22Rv1 (cell line): ENCODE measurements around the gene CACNG5.
"Not testable (repeated sequence)": the region's sequence is repeated elsewhere in the genome, so short reads cannot be mapped to it uniquely, and the experiment has no call there.

Experiments
- H3K27ac ChIP-seq: fragments of 450-650 bp; 2 replicates; pipeline ENCODE4 v1.5.1; 2017
- CTCF ChIP-seq: fragments of 450-650 bp; IDR thresholded peaks from 2 replicates; pipeline ENCODE4 v1.5.1; 2017; ENCODE audit warnings: mild to moderate bottlenecking
- ZFX ChIP-seq: fragments of 450-650 bp; IDR thresholded peaks from 2 replicates; pipeline ENCODE4 v1.6.1; 2017; ENCODE audit warnings: antibody characterized with exemption, borderline replicate concordance

CACNG5 gene

DNA sequence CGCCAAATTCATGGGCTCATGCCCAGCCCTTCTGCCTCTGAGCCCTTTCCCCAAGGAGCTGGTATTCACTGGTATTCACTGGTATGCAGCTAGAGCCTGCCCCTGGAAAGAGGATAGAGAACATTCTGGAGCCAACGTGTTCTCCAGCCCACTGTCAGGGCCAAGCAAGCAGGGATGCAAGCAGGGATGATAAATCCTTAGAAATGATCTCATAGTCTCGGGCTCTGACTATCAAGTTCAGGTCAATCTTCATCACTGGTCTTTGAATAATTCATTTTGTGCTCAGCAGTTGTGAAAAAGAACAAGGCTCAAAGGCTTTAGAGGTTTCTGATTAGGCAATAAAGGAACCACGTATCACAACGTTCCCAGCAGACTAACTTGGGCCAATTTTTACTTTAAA, 57.3 kb downstream of the CACNG5 start:
- TF ChIP-seq ZFX (no peak), CTCF (no peak)

GRCh38 chr17:66893382-66893781, 58.5 kb downstream of the CACNG5 start:
- TF ChIP-seq ZFX (no peak), CTCF (no peak)
- no peak overlapping the region for H3K27ac ChIP-seq

More for the DNA sequence above, 57.3 kb downstream of the CACNG5 start:
- no peak overlapping the region for H3K27ac ChIP-seq

- no peak overlapping the region for H3K27ac ChIP-seq
- TF ChIP-seq ZFX, result no peak
- no peak for TF ChIP-seq CTCF
Observed at GRCh38 chr17:66893863-66894262, 58.9 kb downstream of the CACNG5 start.

DNA sequence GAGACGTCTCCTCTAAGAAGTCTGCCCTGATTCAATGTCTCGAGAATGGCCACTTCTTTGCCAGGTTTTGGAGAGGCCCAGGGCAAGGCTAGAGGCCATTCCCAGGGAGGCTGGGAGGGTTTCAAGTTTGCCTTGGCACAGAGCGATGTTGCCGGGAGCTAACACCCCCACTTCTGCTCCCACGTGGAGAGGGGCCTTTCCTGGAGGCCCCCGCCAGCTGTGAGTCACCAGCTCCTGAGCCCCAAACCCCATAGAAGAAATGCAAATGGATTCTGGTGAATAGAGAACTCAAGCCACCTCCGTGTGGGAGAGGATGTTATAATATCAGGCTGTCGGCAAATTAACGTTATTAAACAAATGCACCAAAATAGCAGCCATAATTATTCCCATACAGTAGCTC, 62.2 kb downstream of the CACNG5 start:
- TF ChIP-seq ZFX, result no peak
- no peak for TF ChIP-seq CTCF
- no peak overlapping the region for H3K27ac ChIP-seq

DNA sequence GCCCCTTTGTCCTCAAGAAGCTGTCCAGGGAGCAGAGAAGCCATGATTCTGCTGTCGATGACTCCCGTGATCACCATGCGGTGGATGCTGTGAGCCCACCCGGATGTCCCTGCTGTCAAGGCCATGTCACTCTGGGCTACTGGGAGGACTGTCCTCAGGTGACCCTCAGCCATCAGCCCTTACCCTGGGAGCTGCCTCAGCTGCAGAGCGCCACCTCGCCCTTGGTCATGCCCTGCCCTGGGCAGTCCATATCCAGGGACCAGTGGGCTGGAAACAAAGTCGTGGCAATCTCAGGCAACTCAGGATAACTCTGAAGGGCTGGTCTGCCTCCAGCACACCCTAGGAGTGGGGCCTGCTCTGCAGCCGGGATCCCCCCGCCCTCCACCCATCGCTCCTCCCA, 63.6 kb downstream of the CACNG5 start:
- TF ChIP-seq ZFX, result no peak
- no peak for TF ChIP-seq CTCF
- H3K27ac ChIP-seq, result no peak overlapping the region

GRCh38 chr17:66900126-66901010, 65.5 kb downstream of the CACNG5 start:
- no peak overlapping the region for H3K27ac ChIP-seq
- peak; percentile 63 for TF ChIP-seq CTCF
- TF ChIP-seq ZFX, result no peak

- not testable (repeated sequence) for H3K27ac ChIP-seq
Observed at GRCh38 chr17:66903296-66903695, 68.4 kb downstream of the CACNG5 start.

DNA sequence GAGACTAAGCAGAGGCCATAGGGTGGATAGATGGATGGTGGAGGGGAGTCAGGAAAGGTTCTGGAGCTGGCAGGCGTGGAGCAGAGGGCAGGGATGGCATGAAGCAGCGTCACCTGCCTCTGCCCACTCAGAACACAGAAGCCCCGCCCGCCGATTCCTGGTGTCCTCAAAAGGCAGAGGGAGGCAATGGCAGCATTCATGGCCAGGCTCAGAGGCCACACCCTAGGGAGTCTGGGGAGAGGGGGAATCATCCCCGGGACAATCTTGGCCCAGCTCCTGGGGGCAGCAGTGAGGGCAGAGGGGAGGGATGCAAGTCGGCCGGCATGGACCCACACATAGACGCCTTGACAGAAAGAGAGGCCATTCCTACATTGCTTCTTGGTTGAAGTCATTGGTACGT, 68.9 kb downstream of the CACNG5 start:
- TF ChIP-seq ZFX (no peak), CTCF (no peak)

More for the DNA sequence above, 68.9 kb downstream of the CACNG5 start:
- no peak overlapping the region for H3K27ac ChIP-seq
